Dendritic cell treated with granulocyte-macrophage colony-stimulating factor and Interleukin-4, amounts not matched to agents 40 ng/mL and 50 ng/mL, for 4 days (primary cell): ENCODE data around the gene TMEM218.
A peak's percentile ranks its signal among the peaks of the same experiment; 100 is the strongest.
"Not testable (repeated sequence)": the region's sequence is repeated elsewhere in the genome, so short reads cannot be mapped to it uniquely, and the experiment has no call there.

Experiments
- H3K27ac Mint-ChIP-seq: one replicate; pipeline ENCODE4 v1.8.0; 2022; ENCODE audit warnings: mild to moderate bottlenecking, mixed read lengths
- H3K27me3 Mint-ChIP-seq: one replicate; pipeline ENCODE4 v1.8.0; 2022; ENCODE audit warnings: mild to moderate bottlenecking, mixed read lengths
- H3K36me3 Mint-ChIP-seq: one replicate; pipeline ENCODE4 v1.8.0; 2022; ENCODE audit warnings: low read depth, mixed read lengths
- H3K4me1 Mint-ChIP-seq: one replicate; pipeline ENCODE4 v1.8.0; 2022; ENCODE audit warnings: low read depth, mixed read lengths
- H3K4me3 Mint-ChIP-seq: one replicate; pipeline ENCODE4 v1.8.0; 2022; ENCODE audit warnings: mild to moderate bottlenecking, moderate library complexity, mixed read lengths
- H3K9me3 Mint-ChIP-seq: one replicate; pipeline ENCODE4 v1.8.0; 2022; ENCODE audit warnings: mixed read lengths
- intact Hi-C: fragments of 100-400 bp; cut with micrococcal nuclease; formaldehyde crosslinking; loops from one replicate; pipeline ENCODE4 v1.15.0; 2022

The TMEM218 gene

DNA sequence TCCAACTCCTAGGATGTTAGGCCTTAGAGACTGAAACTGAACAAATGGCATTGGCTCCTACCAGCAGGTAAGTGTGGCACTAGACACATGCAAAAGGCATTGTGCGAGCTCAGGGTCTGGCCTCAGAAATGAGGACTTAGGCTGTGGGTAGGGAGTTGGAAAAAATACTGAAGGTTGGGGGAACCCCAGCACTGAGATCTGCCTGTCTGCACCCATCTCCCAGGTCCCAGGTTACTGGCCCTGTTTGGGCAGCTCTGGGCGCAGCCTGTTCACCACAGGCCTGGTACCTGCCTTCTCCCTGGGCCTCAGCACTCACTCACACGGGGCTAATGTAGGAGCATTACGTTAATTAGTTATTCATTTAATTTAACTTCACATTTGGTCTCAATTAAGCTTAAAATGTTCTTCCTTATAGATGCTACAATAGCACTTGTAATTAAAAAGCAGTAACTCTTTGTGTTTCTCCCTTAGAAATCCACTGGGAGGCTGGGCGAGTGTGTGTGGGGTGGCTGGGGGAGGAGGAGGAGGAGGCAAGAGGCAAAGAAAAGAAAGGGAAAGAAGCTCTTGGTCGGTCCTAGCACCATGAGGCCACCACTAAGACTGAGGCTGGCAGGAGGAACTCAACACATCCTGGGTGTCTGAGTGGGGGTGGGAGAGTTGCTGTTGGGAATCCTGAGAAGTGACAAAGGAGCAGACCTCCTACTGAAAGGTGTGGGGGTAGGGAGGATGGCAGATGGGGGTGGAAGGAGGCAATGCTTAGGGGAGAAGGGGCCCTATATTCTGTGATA is 19.4 kb downstream of the TMEM218 start:
- peak overlapping the region; percentile 56 for H3K27ac Mint-ChIP-seq
- H3K4me3 Mint-ChIP-seq: no peak overlapping the region
- H3K27me3 Mint-ChIP-seq: no peaks in the 10 kb centered on the region
- intact Hi-C loops: loop anchor here (2.0 kb wide), 1 partner anchor 49 kb away; no protein-coding TSS in a partner anchor
- H3K36me3 Mint-ChIP-seq: peaks cover 76% of the 10 kb centered on the region
- H3K9me3 Mint-ChIP-seq: no peaks in the 10 kb centered on the region
- H3K4me1 Mint-ChIP-seq: peaks cover 27% of the 10 kb centered on the region

DNA sequence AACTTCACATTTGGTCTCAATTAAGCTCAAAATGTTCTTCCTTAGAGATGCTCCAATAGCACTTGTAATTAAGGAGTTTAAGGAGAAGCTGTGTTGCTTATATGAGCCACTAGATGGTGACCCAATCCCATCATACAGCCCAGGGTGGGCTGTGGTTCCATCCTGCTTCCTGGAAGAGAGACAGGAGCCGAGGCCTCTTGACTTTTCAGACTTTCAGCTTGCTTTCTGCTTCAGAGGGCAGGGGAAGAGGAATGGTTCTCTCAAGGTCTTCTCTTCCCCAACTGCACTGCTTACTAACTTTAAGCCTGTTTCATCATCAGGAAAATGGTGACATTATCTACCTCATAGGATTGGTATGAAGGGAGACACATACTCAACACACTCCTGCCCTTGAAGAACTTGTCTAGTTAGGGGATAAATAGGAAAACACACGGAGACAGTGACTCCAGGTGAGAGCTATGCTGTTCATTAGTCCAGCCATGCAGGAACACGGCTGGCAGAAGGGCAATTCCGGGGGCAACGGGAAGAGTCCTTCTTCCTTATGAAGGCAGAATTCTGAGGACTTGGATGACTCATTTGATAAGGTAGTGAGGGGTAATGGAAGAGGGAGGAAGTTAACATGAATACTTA is 20.1 kb downstream of the TMEM218 start:
- intact Hi-C loops: loop anchor here (2.0 kb wide), 1 partner anchor 49 kb away; no protein-coding TSS in a partner anchor
- Mint-ChIP-seq H3K4me1 (peaks cover 27% of the 10 kb centered on the region), H3K27ac (peak overlapping the region; percentile 56), H3K36me3 (peaks cover 76% of the 10 kb centered on the region), H3K27me3 (no peaks in the 10 kb centered on the region), H3K9me3 (no peaks in the 10 kb centered on the region), H3K4me3 (no peak overlapping the region)

DNA sequence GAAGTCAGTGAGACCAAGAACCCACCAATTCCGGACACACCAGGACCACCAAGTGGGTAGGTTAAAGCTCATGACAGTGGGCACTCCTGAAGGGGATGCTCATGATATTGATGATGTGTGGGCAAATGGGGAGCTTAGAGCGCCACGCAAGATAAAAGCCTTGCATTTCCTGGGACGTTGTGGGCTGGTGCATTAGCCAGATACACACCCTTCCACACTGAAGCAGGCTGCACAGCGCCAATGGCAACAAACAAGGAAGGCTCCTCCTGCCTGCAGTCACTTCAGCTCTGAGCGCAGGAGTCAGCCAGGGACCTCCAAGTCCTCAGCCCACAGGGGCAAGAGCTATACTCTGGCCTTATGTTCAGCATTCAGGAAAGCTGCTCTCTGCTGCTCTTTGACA is 20.6 kb downstream of the TMEM218 start:
- peaks cover 76% of the 10 kb centered on the region for H3K36me3 Mint-ChIP-seq
- peaks cover 27% of the 10 kb centered on the region for H3K4me1 Mint-ChIP-seq
- H3K4me3 Mint-ChIP-seq: no peak overlapping the region
- H3K27me3 Mint-ChIP-seq: no peaks in the 10 kb centered on the region
- H3K9me3 Mint-ChIP-seq: no peaks in the 10 kb centered on the region
- intact Hi-C loops: loop anchor here (2.0 kb wide), 1 partner anchor 50 kb away; no protein-coding TSS in a partner anchor
- H3K27ac Mint-ChIP-seq: peak overlapping the region; percentile 33

DNA sequence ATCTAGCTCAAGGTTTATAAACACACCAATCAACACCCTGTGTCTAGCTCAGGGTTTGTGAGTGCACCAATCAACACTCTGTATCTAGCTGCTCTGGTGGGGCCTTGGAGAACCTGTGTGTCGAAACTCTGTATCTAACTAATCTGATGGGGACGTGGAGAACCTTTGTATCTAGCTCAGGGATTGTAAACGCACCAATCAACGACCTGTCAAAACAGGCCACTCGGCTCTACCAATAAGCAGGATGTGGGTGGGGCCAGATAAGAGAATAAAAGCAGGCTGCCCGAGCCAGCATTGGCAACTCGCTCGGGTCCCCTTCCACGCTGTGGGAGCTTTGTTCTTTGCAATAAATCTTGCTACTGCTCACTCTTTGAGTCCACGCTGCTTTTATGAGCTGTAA is 21.3 kb downstream of the TMEM218 start:
- Mint-ChIP-seq H3K4me1 (peaks cover 27% of the 10 kb centered on the region), H3K36me3 (peaks cover 79% of the 10 kb centered on the region), H3K27ac (peak overlapping the region; percentile 33)
- intact Hi-C loops: loop anchor here (2.0 kb wide), 1 partner anchor 51 kb away; no protein-coding TSS in a partner anchor
- H3K9me3 Mint-ChIP-seq, H3K27me3 Mint-ChIP-seq, H3K4me3 Mint-ChIP-seq: not testable (repeated sequence)

DNA sequence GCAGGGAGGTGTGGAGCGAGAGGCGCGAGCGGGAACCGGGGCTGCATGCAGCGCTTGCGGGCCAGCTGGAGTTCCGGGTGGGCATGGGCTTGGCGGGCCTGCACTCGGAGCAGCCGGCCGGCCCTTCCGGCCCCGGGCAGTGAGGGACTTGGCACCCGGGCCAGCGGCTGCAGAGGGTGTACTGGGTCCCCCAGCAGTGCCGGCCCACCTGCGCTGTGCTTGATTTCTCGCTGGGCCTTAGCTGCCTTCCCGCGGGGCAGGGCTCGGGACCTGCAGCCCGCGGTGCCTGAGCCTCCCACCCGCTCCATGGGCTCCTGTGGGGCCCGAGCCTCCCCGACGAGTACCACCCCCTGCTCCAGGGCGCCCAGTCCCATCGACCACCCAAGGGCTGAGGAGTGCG is 21.9 kb downstream of the TMEM218 start:
- H3K27ac Mint-ChIP-seq, H3K9me3 Mint-ChIP-seq, H3K27me3 Mint-ChIP-seq, intact Hi-C loops, H3K4me3 Mint-ChIP-seq: not testable (repeated sequence)
- H3K36me3 Mint-ChIP-seq: peaks cover 81% of the 10 kb centered on the region
- H3K4me1 Mint-ChIP-seq: peaks cover 27% of the 10 kb centered on the region

DNA sequence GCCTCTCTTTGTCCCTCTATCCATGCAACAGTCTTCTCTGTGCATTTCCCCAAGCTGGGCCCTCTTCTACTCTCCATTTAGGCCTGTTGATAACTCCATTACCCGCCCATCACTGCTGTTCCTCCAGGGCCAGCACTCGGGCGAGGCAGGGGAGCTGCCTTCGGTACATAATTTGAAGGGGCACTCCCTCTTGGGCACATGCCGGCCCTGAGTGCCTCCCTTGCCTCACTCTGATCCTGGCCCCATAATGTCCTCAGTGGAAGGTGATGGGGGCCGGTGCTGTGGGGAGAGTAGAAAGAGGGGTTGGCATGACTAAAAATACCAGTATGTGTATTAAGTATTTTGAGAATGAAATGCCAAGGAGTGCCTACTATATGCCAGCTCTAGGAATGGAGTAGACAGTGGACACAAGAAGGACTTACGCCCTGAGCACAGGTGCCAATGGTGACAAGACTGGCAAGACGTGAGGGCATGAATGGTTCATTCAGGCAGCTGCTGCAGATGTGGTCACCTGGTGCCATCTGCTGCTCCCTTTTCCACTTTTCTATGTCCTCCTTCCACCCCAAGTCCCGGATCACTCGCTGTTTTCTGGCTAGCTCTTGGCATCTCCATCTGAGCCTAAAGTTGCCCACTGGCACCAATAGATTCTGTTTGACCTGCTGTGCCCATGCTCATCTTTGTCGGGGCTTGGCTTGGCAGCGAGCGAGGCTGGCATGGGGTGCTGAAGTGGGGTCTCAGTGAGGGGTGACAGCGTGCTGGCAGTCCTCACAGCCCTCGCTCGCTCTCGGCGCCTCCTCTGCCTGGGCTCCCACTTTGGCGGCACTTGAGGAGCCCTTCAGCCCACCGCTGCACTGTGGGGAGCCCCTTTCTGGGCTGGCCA is 22.6 kb downstream of the TMEM218 start:
- H3K27me3 Mint-ChIP-seq: no peaks in the 10 kb centered on the region
- no peaks in the 10 kb centered on the region for H3K9me3 Mint-ChIP-seq
- intact Hi-C loops: no loop called here
- H3K36me3 Mint-ChIP-seq: peaks cover 88% of the 10 kb centered on the region
- H3K27ac Mint-ChIP-seq: no peak overlapping the region
- H3K4me3 Mint-ChIP-seq: no peak overlapping the region
- peaks cover 27% of the 10 kb centered on the region for H3K4me1 Mint-ChIP-seq

DNA sequence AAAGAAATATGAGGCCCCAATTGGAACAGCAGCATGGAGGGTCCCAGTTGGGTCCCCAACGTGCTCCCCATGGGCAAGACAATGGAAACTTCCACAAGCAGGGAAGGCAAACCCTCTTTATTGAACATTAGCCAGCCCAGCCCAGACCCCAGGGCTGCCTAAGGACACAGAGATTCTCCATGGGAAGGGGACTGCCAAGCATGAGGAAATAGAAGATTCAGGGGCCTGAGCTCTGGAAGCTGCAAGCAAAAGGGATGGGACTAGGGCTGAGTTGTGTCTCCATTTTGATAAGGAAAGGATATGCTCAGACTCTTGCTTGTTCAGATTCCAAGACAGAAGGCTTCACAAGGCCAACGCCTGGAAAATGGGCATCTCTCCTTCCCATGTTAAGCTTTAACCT is 23.3 kb downstream of the TMEM218 start:
- peaks cover 27% of the 10 kb centered on the region for H3K4me1 Mint-ChIP-seq
- intact Hi-C loops: no loop called here
- no peaks in the 10 kb centered on the region for H3K27me3 Mint-ChIP-seq
- no peak overlapping the region for H3K4me3 Mint-ChIP-seq
- H3K36me3 Mint-ChIP-seq: peaks cover 95% of the 10 kb centered on the region
- H3K27ac Mint-ChIP-seq: no peak overlapping the region
- H3K9me3 Mint-ChIP-seq: no peaks in the 10 kb centered on the region

DNA sequence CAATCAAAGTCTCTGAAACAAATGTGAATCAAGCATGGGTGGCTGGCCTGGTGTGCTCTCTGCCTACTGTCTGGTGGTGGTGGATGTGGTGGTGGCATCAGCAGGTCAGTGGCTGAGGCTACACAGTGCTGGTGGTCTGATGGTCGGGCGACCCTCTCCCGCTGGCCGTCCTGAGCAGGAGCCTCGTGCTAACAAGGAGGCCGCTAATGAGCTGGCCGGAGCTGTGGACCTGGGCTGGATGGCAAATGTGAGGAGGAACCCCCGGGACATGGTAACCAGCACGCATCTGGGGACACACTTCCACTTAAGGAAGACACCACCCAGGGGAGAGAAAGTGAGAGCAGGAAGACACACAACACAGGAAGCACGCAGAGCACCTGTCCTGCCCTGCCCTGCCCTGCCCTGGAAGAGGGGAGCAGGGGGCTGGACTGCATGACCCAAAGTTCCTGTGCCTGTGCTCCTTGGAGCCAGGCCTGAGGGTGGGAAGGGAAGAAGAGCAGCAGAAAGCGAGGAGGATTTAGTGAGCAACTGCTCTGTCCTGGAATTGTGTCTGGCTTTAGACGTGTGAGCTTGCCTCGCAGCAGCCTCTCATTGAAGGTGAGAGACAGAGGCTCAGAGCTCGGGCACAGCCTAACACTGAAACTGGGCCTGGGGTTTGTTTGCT is 24.7 kb downstream of the TMEM218 start:
- Mint-ChIP-seq H3K36me3 (peaks cover 98% of the 10 kb centered on the region), H3K4me1 (peaks cover 16% of the 10 kb centered on the region), H3K27ac (peak overlapping the region; percentile 33), H3K27me3 (no peaks in the 10 kb centered on the region), H3K4me3 (no peak overlapping the region), H3K9me3 (no peaks in the 10 kb centered on the region)
- intact Hi-C loops: no loop called here

DNA sequence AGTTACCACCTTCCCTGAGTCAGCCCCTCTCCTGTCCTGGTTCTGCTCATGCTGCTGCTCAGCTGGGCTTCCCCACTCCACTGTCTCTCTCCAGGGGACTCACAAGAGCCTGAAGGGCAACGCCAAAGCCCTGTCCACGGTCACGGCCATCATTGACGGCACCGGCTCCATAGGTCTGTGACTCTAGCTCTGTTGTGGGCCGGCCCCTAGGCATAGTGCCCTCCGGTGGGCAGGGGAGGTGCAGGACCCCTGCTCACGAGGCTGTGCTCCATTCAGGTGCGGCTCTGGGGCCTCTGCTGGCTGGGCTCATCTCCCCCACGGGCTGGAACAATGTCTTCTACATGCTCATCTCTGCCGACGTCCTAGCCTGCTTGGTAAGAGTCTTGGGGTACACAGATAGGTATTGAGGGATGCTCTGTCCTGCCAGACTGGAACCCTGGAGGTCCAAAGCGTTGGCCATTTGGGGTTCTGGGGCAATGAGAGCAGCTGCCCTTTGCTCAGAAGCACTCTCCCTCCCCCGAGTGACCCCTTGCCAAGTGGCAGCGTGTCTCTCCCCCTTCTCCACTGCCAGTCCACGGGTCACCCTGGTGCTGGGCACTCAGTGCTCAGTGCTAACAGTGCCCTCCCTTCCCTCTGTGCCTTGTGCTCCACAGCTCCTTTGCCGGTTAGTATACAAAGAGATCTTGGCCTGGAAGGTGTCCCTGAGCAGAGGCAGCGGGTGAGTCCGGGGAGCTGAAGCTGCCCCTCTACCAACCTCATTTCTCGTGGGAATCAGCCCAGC is 25.9 kb downstream of the TMEM218 start:
- Mint-ChIP-seq H3K4me1 (peaks cover 3% of the 10 kb centered on the region), H3K27ac (peak overlapping the region; percentile 33), H3K4me3 (no peak overlapping the region), H3K27me3 (no peaks in the 10 kb centered on the region), H3K36me3 (peaks cover 100% of the 10 kb centered on the region), H3K9me3 (no peaks in the 10 kb centered on the region)
- intact Hi-C loops: no loop called here

DNA sequence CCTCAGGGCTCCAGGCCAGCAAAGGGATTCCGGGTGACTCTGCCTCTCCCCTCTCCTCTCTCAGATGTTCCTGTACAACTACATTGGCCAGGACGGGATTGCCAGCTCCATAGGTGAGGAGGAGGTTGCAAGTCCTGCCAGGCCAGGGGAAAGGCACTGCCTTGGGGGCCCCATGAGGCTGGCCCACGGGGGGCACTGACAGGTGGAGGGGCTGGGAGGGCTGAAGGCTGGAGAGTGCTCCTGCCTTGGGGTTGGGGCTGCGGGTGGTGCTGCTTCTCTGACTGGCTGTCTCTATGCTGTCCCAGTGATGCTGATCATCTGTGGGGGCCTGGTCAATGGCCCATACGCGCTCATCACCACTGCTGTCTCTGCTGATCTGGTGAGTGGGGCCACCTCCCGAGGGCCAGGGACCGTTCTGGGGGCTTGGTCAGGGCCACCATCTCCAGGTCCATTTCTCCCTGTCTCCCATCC is 26.6 kb downstream of the TMEM218 start:
- H3K4me1 Mint-ChIP-seq: peaks cover 3% of the 10 kb centered on the region
- no peak overlapping the region for H3K4me3 Mint-ChIP-seq
- H3K27me3 Mint-ChIP-seq: no peaks in the 10 kb centered on the region
- intact Hi-C loops: no loop called here
- H3K36me3 Mint-ChIP-seq: peaks cover 100% of the 10 kb centered on the region
- H3K9me3 Mint-ChIP-seq: no peaks in the 10 kb centered on the region
- no peak overlapping the region for H3K27ac Mint-ChIP-seq

DNA sequence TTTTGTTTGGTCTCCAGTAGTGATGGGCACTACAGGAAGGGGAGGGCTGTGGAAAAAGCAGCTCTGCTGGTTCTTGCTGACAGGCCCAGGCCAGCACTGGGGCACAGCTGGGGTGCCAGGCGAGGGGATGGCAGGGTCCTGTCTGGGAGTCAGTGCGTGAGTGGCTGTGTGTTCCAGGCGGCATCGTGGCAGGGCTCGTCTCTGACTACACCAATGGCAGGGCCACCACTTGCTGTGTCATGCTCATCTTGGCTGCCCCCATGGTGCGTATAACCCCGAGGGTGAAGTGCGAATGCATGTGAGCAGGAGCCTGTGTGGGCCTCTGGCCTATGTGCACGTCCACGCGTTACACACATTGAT is 27.4 kb downstream of the TMEM218 start:
- peaks cover 11% of the 10 kb centered on the region for H3K4me1 Mint-ChIP-seq
- peaks cover 100% of the 10 kb centered on the region for H3K36me3 Mint-ChIP-seq
- no peaks in the 10 kb centered on the region for H3K9me3 Mint-ChIP-seq
- intact Hi-C loops: no loop called here
- H3K27ac Mint-ChIP-seq: no peak overlapping the region
- no peaks in the 10 kb centered on the region for H3K27me3 Mint-ChIP-seq
- H3K4me3 Mint-ChIP-seq: no peak overlapping the region

DNA sequence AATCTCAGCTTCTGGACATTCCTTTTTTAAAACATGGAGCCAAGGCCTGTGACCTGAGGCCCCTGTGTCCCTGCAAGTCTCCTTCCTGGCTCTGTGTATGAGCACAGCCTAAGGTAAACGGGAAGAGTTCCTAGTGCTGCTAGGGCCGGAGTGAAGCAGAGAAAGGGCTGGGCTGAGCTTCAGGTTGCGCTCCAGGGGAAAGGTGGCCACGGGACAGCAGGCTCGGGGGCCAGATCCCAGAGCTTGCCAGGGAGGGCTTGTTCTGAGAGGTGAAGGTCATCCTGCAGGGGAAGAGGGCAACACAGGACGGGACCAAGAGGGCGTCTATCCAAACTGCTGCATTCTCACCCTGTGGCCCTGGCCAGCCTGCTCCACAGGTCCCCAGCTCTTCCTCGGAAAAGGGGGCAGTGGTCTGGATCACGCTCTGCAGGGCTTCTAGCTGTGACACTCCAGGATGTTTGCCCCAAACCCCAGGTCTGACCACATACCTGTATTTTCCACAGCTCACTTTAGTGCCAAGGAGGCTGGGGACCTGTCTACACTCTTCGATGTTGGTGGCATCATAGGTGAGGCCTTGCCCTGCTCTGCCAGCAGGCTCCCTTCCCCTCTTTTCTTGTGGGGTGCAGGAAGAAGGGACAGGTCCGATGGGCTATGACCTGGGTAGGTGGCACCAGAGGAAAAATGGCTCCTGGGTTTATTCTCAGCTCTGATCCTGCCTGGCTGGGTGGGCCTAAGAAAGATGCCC is 27.9 kb downstream of the TMEM218 start:
- Mint-ChIP-seq H3K9me3 (no peaks in the 10 kb centered on the region), H3K27ac (no peak overlapping the region), H3K4me1 (peaks cover 17% of the 10 kb centered on the region), H3K36me3 (peaks cover 100% of the 10 kb centered on the region), H3K27me3 (no peaks in the 10 kb centered on the region), H3K4me3 (no peak overlapping the region)
- intact Hi-C loops: no loop called here
